Activated CD4-positive, alpha-beta T cell treated with anti-CD3 and anti-CD28 coated beads, Interleukin-2, amount 50 U/mL, for 24 hours (primary cell): ENCODE measurements around the gene MOGAT2.
"Not testable (repeated sequence)": the region's sequence is repeated elsewhere in the genome, so short reads cannot be mapped to it uniquely, and the experiment has no call there.

Experiments used
- DNase-seq, 2 donors: peaks; one replicate each; pipeline ENCODE4 v3.0.0-alpha.2; 2020; ENCODE audit warnings: low read depth in 1 of 2, low spot score in 1 of 2

MOGAT2 gene

GRCh38 chr11:75717608-75718418 lies at the start of gene MOGAT2:
Gene MOGAT2, plus strand, starts transcription at chr11:75717838. Its CDS starts 51 bp downstream, at chr11:75717889.
- no peak for DNase-seq

- DNase-seq = no peak
Observed at GRCh38 chr11:75668451-75669297, 49.0 kb upstream of the MOGAT2 start, which contains the start of gene MAP6. Gene MAP6, minus strand, starts transcription at chr11:75669038. Its CDS starts 669 bp downstream, at chr11:75668369.

- DNase-seq = no peak
Observed at GRCh38 chr11:75673977-75674582, 43.6 kb upstream of the MOGAT2 start.

DNA sequence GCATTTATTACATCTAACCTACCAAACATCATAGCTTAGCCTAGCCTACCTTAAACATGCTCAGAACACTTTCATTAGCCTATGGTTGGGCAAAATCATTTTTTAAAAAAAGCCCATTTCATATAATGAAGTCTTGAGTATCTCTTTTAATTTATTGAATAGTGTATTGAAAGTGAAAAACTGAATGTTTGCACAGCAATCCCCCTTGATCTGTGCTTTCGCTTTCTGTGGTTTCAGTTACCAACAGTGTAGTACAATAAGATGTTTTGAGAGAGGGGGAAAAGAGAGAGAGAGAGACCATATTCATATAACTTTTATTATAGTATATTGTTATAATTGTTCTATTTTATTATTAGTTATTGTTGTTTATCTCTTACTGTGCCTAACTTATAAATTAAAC lies 40.4 kb upstream of the MOGAT2 start:
- no peak for DNase-seq

- no peak for DNase-seq
Observed at GRCh38 chr11:75677909-75678308, 39.7 kb upstream of the MOGAT2 start.

- DNase-seq = no peak
Observed at GRCh38 chr11:75678620-75679259, 38.9 kb upstream of the MOGAT2 start.

DNA sequence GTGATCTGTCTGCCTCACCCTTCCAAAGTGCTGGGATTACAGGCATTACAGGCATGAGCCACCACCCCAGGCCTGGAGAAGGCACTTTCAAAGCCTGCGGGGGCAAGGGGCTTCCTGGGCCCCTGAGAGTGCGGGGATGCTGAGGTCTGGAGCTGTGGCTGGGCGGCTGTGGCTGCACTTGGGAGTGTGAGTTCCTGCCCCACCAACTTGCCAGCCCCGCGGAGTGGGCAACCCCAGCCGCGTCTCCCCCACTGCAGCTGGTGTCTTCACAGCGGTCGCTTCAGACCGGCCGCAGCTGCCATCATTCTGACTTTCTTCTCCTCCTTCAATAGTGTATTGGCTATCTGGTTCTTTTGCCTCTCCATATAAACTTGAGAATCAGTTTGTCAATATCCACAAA lies 38.1 kb upstream of the MOGAT2 start:
- no peak for DNase-seq

DNA sequence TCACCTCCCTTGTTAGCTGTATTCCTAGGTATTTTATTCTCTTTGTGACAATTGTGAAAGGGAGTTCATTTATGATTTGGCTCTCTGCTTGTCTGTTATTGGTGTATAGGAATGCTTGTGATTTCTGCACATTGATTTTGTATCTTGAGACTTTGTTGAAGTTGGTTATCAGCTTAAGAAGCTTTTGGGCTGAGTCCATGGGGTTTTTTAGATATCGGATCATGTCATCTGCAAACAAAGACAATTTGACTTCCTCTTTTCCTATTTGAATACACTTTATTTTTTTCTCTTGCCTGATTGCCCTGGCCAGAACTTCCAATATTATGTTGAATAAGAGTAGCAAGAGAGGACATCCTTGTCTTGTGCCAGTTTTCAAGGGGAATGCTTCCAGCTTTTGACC lies 33.8 kb upstream of the MOGAT2 start:
- DNase-seq = not testable (repeated sequence)

GRCh38 chr11:75689863-75690609 lies 27.6 kb upstream of the MOGAT2 start:
- no peak for DNase-seq

DNA sequence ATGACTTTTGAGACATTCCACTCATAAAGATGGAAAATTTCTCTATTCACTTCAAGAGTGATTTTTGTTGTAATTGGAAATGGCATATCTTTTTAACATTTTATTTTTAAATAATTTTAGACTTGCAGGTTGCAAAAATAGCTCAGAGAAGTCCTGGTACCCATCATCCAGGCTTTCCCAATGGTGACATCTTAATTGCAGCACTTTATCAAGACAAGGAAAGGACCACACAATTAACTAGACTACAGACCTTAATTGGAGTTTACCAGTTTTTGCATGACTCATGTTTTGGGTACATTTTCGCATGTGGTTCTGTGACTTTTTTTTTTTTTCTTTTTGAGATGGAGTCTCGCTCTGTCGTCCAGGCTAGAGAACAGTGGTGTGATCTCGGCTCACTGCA lies 25.8 kb upstream of the MOGAT2 start:
- DNase-seq = no peak

GRCh38 chr11:75697906-75698581 lies 19.6 kb upstream of the MOGAT2 start:
- no peak for DNase-seq

- DNase-seq = no peak
Observed at GRCh38 chr11:75700940-75701339, 16.7 kb upstream of the MOGAT2 start.

- DNase-seq = no peak
Observed at GRCh38 chr11:75703695-75704237, 13.9 kb upstream of the MOGAT2 start.

DNA sequence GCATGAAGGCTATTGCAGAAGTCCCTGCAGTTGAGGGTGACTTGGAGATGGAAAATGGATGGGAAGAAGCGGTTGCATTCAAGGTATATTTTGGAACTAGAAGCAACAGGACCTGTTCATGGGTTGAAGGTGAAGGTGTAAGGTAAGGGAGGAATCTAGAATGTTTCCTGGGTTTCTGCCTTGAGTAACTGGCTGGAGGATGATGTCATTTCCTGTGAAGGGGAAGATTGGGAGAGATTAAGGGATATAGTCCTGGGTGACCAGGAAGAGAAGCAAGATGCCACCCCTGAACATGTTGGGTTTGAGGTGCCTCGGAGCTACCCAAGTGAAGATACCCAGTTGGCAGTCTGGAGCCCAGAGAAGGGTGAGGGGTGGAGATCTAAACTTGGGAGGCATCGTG lies 12.1 kb upstream of the MOGAT2 start:
- no peak for DNase-seq

DNA sequence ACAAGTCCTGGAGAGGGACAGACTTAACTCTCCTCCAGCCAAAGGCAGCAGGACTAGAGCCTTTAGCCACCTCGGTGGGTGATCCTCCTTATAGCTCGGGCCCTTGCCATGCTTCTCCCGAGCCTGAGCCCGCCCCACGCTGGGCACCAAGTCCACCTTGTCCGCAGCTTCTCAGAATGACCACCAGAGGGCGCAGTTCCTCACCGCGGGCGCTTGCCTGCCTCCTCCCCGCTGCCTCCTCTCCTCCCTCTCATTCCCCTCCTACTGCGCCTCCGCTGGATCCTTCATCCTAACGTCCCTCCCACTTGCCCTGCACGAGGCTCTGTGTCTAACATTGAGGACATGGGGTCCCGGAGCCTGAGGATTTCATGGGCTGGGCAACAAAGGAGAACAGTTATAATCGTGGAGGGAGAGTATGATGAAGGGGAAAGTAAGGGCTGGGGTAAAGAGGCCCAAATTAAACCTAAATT lies 11.3 kb upstream of the MOGAT2 start:
- peak; percentile 35 to 56 for DNase-seq

DNA sequence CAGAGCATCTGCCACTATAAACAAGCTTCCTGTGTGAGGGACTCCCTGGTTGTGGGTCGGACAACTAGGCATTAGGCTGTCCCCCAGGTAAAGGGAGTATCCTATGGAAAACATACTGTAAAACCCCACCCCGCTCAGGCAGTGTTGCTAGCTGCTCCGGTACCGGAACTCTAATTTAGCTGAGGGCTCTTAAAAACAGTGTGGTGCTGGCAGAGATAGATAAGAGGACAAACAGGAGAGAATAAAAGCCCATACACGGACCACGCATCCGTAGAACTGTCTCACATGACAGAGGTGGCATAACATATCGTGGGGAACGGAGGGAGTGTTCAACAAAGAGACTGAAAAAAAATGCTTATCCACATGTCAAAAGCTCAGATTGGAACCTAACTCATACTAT lies 3.4 kb upstream of the MOGAT2 start:
- no peak for DNase-seq

- no peak for DNase-seq
Observed at GRCh38 chr11:75715688-75716087, 1.9 kb upstream of the MOGAT2 start.

DNA sequence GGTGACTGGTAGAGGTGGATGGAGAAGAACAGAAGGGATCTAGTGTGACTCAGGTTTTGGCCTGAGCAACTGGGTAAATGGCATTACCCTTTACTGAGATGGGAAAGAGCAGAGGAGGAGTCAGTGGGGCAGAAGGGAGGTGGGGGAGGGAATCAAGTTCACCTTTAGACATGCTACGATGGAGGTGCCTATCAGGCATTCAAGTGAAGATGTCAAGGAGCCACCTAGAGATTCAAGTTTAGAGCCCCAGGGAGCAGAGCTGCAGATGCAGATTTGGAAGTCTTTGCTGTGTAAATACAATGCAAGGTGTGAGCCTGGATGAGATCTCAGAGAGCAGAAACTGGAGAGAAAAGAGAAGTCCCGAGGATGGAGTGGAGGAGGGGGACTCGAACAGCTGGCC lies 979 bp upstream of the MOGAT2 start:
- DNase-seq = no peak
